Measurements from ENCODE around the gene SACS.

DNA sequence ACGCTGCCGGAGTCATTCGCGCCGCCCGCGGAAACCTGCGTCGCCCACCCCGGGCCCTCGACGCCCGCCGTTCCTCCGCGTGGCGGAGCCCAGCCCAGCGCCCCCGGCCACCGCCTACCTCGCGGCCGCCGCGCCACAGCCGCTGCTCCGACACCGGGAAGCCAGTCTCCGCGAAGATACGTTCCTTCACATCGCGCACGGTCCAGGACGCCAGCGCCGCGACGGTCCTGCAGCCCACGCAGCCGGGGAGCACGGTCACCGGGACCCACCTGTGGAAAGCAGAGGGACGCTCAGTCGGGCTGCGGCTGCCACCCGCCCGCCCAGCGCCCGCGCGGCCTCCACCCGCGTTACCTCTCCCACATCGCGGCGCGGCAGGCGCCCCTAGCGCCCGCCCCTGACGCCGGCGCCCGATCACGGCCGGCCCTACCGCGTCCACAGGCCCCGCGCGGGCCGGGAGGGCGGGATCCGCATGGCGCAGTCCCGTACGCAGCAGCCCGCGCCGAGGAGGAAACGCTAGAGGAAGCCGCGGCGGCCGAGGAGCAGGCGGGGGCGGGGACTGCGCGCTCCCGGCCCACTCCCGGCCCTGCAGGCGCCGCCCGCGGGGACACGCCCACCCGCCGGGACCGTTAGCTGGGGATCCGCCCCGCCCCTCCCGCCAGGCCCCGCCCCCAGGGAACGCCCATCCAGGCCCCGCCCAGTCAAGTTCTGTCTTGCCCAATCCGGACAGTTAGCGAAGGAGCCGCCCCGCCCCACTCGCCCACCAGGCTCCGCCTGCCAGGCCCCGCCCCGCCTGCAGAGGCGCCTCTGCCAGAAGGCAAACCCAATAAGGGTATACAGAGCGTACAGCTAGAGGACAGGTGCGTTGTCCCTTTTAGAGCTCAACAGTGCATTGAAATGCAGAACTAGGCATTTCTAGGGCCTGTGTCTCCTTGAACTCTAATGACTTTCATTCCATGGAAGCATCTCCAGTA lies 58.2 kb downstream of the SACS start:
- TF ChIP-seq CTCF (IDR thresholded peaks at IDR 0.05; ENCODE audit: low read depth, low read length) (no peak), EZH2phosphoT487 (IDR thresholded peaks at IDR 0.05; ENCODE audit: low read depth) (no peak)
